Peyer's patch (tissue), 4 donors: ENCODE measurements around the gene UBXN7.

Source experiments
- CTCF ChIP-seq, 6 experiments: fragments of 450-650 bp in 4 of 6; fragments of 200-600 bp in 2 of 6; sonication (generic) in 1 of 6; IDR thresholded peaks; one replicate each; pipeline ENCODE4 v1.5.1; 2017 to 2019; ENCODE audit warnings: antibody characterized with exemption in 6 of 6, mild to moderate bottlenecking in 3 of 6, moderate library complexity in 1 of 6
- POLR2A ChIP-seq, 2 donors: fragments of 450-650 bp; IDR thresholded peaks; one replicate each; pipeline ENCODE4 v1.5.1; 2017; ENCODE audit warnings: antibody characterized with exemption in 2 of 2, mild to moderate bottlenecking in 2 of 2, moderate library complexity in 2 of 2

GRCh38 chr3:196340466-196340865 lies 91.8 kb downstream of the UBXN7 start:
- no peak for TF ChIP-seq CTCF (IDR thresholded peaks at IDR 0.05)
- TF ChIP-seq POLR2A (IDR thresholded peaks at IDR 0.05) = no peak
